ENCODE data around the gene UNC45A.

DNA sequence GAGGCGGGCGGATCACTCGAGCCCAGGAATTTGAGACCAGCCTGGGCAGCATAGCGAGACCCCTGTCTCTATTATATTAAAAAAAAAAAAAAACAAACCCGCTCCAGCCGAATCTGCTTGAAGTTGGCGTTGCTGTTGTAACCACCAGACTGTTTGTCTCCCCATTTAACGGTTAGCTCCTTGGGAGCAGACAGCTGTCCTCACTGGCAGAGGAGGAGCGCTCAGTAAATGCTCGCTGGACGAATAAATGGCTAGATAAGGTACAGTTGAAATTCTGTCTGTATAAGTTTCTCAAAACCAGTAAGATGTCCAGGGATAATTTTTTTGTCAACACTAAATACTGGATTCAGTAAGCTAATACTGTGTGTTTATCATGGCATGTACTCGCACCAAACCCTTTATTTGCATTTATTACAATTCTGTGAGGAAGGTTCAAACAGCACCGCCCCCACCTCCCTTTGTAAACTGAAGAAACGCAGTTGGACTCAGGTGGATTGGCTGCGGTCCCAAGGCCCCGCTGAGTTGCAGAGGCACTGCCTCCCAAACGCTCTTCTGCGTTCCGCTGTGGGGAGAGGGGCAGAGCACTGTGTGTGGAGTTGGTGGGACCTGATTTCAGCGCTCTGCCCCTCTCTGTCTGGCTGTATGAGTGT, 20.7 kb downstream of the UNC45A start:
- no peak for TF ChIP-seq POLR2A (IDR thresholded peaks at IDR 0.05)
- TF ChIP-seq, protein P1, sequence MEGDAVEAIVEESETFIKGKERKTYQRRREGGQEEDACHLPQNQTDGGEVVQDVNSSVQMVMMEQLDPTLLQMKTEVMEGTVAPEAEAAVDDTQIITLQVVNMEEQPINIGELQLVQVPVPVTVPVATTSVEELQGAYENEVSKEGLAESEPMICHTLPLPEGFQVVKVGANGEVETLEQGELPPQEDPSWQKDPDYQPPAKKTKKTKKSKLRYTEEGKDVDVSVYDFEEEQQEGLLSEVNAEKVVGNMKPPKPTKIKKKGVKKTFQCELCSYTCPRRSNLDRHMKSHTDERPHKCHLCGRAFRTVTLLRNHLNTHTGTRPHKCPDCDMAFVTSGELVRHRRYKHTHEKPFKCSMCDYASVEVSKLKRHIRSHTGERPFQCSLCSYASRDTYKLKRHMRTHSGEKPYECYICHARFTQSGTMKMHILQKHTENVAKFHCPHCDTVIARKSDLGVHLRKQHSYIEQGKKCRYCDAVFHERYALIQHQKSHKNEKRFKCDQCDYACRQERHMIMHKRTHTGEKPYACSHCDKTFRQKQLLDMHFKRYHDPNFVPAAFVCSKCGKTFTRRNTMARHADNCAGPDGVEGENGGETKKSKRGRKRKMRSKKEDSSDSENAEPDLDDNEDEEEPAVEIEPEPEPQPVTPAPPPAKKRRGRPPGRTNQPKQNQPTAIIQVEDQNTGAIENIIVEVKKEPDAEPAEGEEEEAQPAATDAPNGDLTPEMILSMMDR (IDR thresholded peaks at IDR 0.05) = no peak

Measured in ovary (tissue), 3 donors.